Measurements from ENCODE around the gene ZG16B.

DNA sequence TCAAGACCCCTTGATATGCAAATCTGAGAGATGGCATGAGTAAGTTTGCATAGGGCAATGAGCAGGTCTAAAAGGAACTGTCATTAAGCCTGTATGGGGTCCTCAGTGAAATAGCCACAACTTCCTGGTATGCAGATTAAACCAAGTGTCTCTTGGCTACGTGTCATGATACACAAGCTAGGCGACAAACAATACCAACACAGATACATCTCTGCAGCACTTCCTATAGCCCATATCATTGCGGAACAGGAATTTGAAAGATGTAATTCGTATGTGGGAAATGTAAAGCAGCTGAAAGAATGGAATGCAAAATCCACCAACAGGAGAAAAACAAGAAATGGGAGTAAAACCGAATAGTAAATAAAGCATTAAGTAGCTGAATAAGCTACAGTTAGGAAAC lies 15.0 kb downstream of the ZG16B start:
- TF ChIP-seq YY1 (IDR thresholded peaks at IDR 0.05; ENCODE audit: insufficient read depth, insufficient read length) (no peak), SUZ12 (IDR thresholded peaks at IDR 0.05; ENCODE audit: extremely low read depth, insufficient read depth, insufficient read length) (no peak), ZNF274 (IDR thresholded peaks at IDR 0.05; ENCODE audit: low read depth, low read length) (no peak)
